ENCODE data around the gene WFDC1. TPM values are rescaled to one million over a fixed set of nuclear protein-coding genes. Genes with fewer than 3 reads are reported as not detected.

The WFDC1 gene
- total and polyA plus RNA-seq, 2 donors (not counting 3 experiments of a cell fraction or from before 2014, with no cell fraction given) = not detected

- Histone ChIP-seq H3K9me3 (replicated peaks; ENCODE audit: control insufficient read depth, insufficient read depth, low read length) (no peaks in the 10 kb centered on the region), H3K9ac (replicated peaks; ENCODE audit: extremely low read depth, insufficient read depth, low read length) (no peak overlapping the region), H4K20me1 (replicated peaks; ENCODE audit: control insufficient read depth, extremely low read depth, insufficient read depth, low read length) (no peaks in the 10 kb centered on the region), H3K4me3 (replicated peaks in 1 of 3; ENCODE audit: insufficient read depth in 1 of 3, low read depth in 1 of 3, low read length in 3 of 3) (no peak overlapping the region), H3K27me3 (ENCODE audit: control insufficient read depth in 2 of 2, insufficient read depth in 2 of 2, low read length in 2 of 2) (no peaks in the 10 kb centered on the region), H2AFZ (ENCODE audit: low read depth, low read length) (no peak overlapping the region), H3K36me3 (ENCODE audit: control insufficient read depth in 2 of 2, extremely low read depth in 1 of 2, insufficient read depth in 2 of 2, low read length in 2 of 2) (no peaks in the 10 kb centered on the region), H3K27ac (ENCODE audit: insufficient read depth, low read depth, low read length) (no peak overlapping the region), H3K9me1 (replicated peaks; ENCODE audit: control insufficient read depth, extremely low read depth, insufficient read depth, low read length) (no peaks in the 10 kb centered on the region), H3K79me2 (ENCODE audit: control insufficient read depth, insufficient read depth, low read length) (no peaks in the 10 kb centered on the region), H3K4me1 (ENCODE audit: control insufficient read depth, extremely low read depth, insufficient read depth, low read length) (no peaks in the 10 kb centered on the region), H3K4me2 (ENCODE audit: insufficient read depth, low read length) (no peak overlapping the region)
- FAIRE-seq (no peak), DNase-seq (ENCODE audit: low read depth, low spot score) (no peak)
- ChIA-PET POLR2A (no interaction called here), CTCF (no interaction called here)
- TF ChIP-seq POLR2AphosphoS5 (IDR thresholded peaks at IDR 0.05; ENCODE audit: insufficient read depth, low read depth, low read length) (no peak), CTCF (IDR thresholded peaks at IDR 0.05; ENCODE audit: extremely low read depth in 1 of 2, insufficient read depth in 1 of 2, low read depth in 1 of 2, low read length in 2 of 2) (no peak), EZH2 (IDR thresholded peaks at IDR 0.05; ENCODE audit: borderline replicate concordance, low read depth, low read length, severe bottlenecking) (no peak), MYC (IDR thresholded peaks at IDR 0.05; ENCODE audit: low read depth, low read length) (no peak), GATA2 (IDR thresholded peaks at IDR 0.05; ENCODE audit: insufficient read depth, insufficient read length, low read depth, low read length) (no peak), FOS (IDR thresholded peaks at IDR 0.05; ENCODE audit: borderline replicate concordance, insufficient read depth, low read length) (no peak), MAX (IDR thresholded peaks at IDR 0.05; ENCODE audit: insufficient read depth, insufficient read length) (no peak), POLR2A (IDR thresholded peaks at IDR 0.05; ENCODE audit: low read depth, low read length) (no peak), JUN (IDR thresholded peaks at IDR 0.05; ENCODE audit: borderline replicate concordance, insufficient read depth, insufficient read length, low read depth) (no peak)
- intact Hi-C loops (cut with micrococcal nuclease) = no loop called here
- BruUV-seq (replicated peaks) = no TSS peak
- dilution Hi-C loops (cut with MboI; ENCODE audit: extremely low pct_ligation_motif_present, low sequenced_read_pairs) = no loop called here
Measured at GRCh38 chr16:84361546-84361945, 66.9 kb downstream of the WFDC1 start.
